Common myeloid progenitor, CD34-positive (primary cell): Measurements from ENCODE around the gene STAM.

Source experiments
- CTCF ChIA-PET: fragments of 350-600 bp; sonication (Branson Sonifier 250); formaldehyde crosslinking; loops from one replicate; lab custom pipeline; 2021; ENCODE audit warnings: antibody characterized with exemption; lab: Charles Lee
- POLR2A ChIA-PET: fragments of 350-600 bp; sonication (Branson Sonifier 250); formaldehyde crosslinking; loops from one replicate; lab custom pipeline; 2021; ENCODE audit warnings: antibody characterized with exemption; lab: Charles Lee
- DNase-seq, 3 donors: peaks; one replicate each; pipeline versions ENCODE4 v3.0.0 to v3.0.0-alpha.2; 2013
- H3K27ac ChIP-seq, 2 experiments: 1 replicate in 1 of 2; 2 replicates in 1 of 2; pipeline ENCODE4 v1.7.0; 2013; ENCODE audit warnings: inconsistent platforms in 2 of 2, low read length in 2 of 2, mild to moderate bottlenecking in 2 of 2, low read depth in 1 of 2, moderate library complexity in 1 of 2; ENCODE audit not compliant: severe bottlenecking in 2 of 2, insufficient read depth in 1 of 2, poor library complexity in 1 of 2
- H3K27me3 ChIP-seq, 5 experiments: replicated peaks in 2 of 5; 1 replicate in 3 of 5; 2 replicates in 2 of 5; pipeline versions ENCODE4 v1.6.1 to v1.7.0; 2013; ENCODE audit warnings: low read length in 4 of 5, mild to moderate bottlenecking in 2 of 5, moderate library complexity in 2 of 5, inconsistent platforms in 1 of 5; ENCODE audit not compliant: insufficient read depth in 5 of 5, control insufficient read depth in 4 of 5
- H3K36me3 ChIP-seq, 4 experiments: 1 replicate in 2 of 4; 2 replicates in 2 of 4; pipeline versions ENCODE4 v1.6.1 to v1.7.0; 2013; ENCODE audit warnings: low read length in 3 of 4, control low read depth in 1 of 4, mild to moderate bottlenecking in 1 of 4; ENCODE audit not compliant: control insufficient read depth in 4 of 4, insufficient read depth in 4 of 4
- H3K4me1 ChIP-seq, 4 experiments: 1 replicate in 3 of 4; 2 replicates in 1 of 4; pipeline versions ENCODE4 v1.6.1 to v1.7.1; 2013; ENCODE audit warnings: low read length in 3 of 4, mild to moderate bottlenecking in 3 of 4, control low read depth in 1 of 4, inconsistent platforms in 1 of 4, moderate library complexity in 1 of 4; ENCODE audit not compliant: control insufficient read depth in 4 of 4, insufficient read depth in 4 of 4; ENCODE audit errors: control extremely low read depth in 1 of 4
- H3K4me3 ChIP-seq, 7 experiments: 1 replicate in 4 of 7; 2 replicates in 3 of 7; pipeline versions ENCODE4 v1.5.1 to v1.7.0; 2013; ENCODE audit warnings: mild to moderate bottlenecking in 7 of 7, low read length in 6 of 7, moderate library complexity in 6 of 7, inconsistent platforms in 2 of 7, low read depth in 2 of 7, control low read depth in 1 of 7; ENCODE audit not compliant: insufficient read depth in 4 of 7, control insufficient read depth in 1 of 7; ENCODE audit errors: extremely low read depth in 1 of 7
- H3K9me3 ChIP-seq, 5 experiments: 1 replicate in 4 of 5; 2 replicates in 1 of 5; pipeline versions ENCODE4 v1.6.1 to v1.7.1; 2013; ENCODE audit warnings: low read length in 4 of 5, mild to moderate bottlenecking in 2 of 5, inconsistent platforms in 1 of 5, low read depth in 1 of 5, moderate library complexity in 1 of 5; ENCODE audit not compliant: control insufficient read depth in 4 of 5, insufficient read depth in 2 of 5; ENCODE audit errors: control extremely low read depth in 1 of 5
- WGBS: methylation state at CpG from one replicate; pipeline ENCODE4 v1.1.5; 2013; ENCODE audit not compliant: insufficient coverage; 5-methylcytosine and 5-hydroxymethylcytosine counted together

The STAM gene

GRCh38 chr10:17698696-17699095 is 54.7 kb downstream of the STAM start:
- 100% methylated on average over 1 of the region's 4 CpGs for WGBS
- ChIA-PET POLR2A (no interaction called here), CTCF (interaction anchor here (0.6 to 2.2 kb wide), 9 partner anchors 9 to 348 kb away, joined by 3 to 9 read pairs (median 4); no protein-coding TSS in a partner anchor)
- Histone ChIP-seq H3K36me3 (peaks cover 20 to 56% (median 43%) of the 10 kb centered on the region in 4 experiments), H3K9me3 (no peaks in the 10 kb centered on the region), H3K4me1 (no peaks in the 10 kb centered on the region), H3K27ac (no peak overlapping the region), H3K27me3 (no peaks in the 10 kb centered on the region), H3K4me3 (no peak overlapping the region)
- no peak for DNase-seq

- CTCF ChIA-PET: no interaction called here
- Histone ChIP-seq H3K27me3 (no peaks in the 10 kb centered on the region), H3K4me1 (no peaks in the 10 kb centered on the region), H3K36me3 (peaks cover 19 to 54% (median 36%) of the 10 kb centered on the region in 4 experiments), H3K27ac (no peak overlapping the region), H3K9me3 (no peaks in the 10 kb centered on the region), H3K4me3 (no peak overlapping the region)
- no peak for DNase-seq
- whole genome bisulfite sequencing: no CpG with 5 or more reads among the region's 3 CpGs
- POLR2A ChIA-PET: no interaction called here
Observed at GRCh38 chr10:17701301-17701700, 57.4 kb downstream of the STAM start.

- Histone ChIP-seq H3K27ac (no peak overlapping the region), H3K27me3 (no peaks in the 10 kb centered on the region), H3K9me3 (no peaks in the 10 kb centered on the region), H3K4me1 (no peaks in the 10 kb centered on the region), H3K4me3 (no peak overlapping the region), H3K36me3 (peaks cover 23 to 49% (median 34%) of the 10 kb centered on the region in 4 experiments)
- WGBS: 100% methylated on average over 3 of the region's 3 CpGs
- ChIA-PET CTCF (interaction anchor here (0.9 to 1.4 kb wide), 3 partner anchors 10 to 28 kb away, joined by 3 to 4 read pairs (median 3); no protein-coding TSS in a partner anchor), POLR2A (no interaction called here)
- DNase-seq: no peak
Observed at GRCh38 chr10:17703706-17704105, 59.8 kb downstream of the STAM start.

GRCh38 chr10:17708821-17709220 is 64.9 kb downstream of the STAM start:
- ChIA-PET CTCF (interaction anchor here (1.5 kb wide), 1 partner anchor 46 kb away, joined by 3 read pairs; no protein-coding TSS in a partner anchor), POLR2A (no interaction called here)
- no CpG with 5 or more reads among the region's 10 CpGs for WGBS

GRCh38 chr10:17709492-17709891 is 65.5 kb downstream of the STAM start:
- no peak overlapping the region for H3K4me3 ChIP-seq
- H3K36me3 ChIP-seq: peaks cover 29 to 78% (median 53%) of the 10 kb centered on the region in 4 experiments
- H3K4me1 ChIP-seq: no peaks in the 10 kb centered on the region
- ChIA-PET POLR2A (no interaction called here), CTCF (interaction anchor here (1.0 to 2.9 kb wide), 3 partner anchors 28 to 62 kb away, joined by 3 to 11 read pairs (median 3); no protein-coding TSS in a partner anchor)
- no peaks in the 10 kb centered on the region for H3K27me3 ChIP-seq
- no peak for DNase-seq
- H3K27ac ChIP-seq: peak overlapping the region in 1 of 2 experiments; percentile 36
- WGBS: 97% methylated on average over 5 of the region's 5 CpGs
- no peaks in the 10 kb centered on the region for H3K9me3 ChIP-seq

More at GRCh38 chr10:17708821-17709220, 64.9 kb downstream of the STAM start:
- H3K4me1 ChIP-seq: no peaks in the 10 kb centered on the region
- H3K9me3 ChIP-seq: no peaks in the 10 kb centered on the region
- H3K36me3 ChIP-seq: peaks cover 31 to 77% (median 52%) of the 10 kb centered on the region in 4 experiments
- H3K4me3 ChIP-seq: no peak overlapping the region
- DNase-seq: no peak
- H3K27me3 ChIP-seq: no peaks in the 10 kb centered on the region
- no peak overlapping the region for H3K27ac ChIP-seq

GRCh38 chr10:17710181-17710580 is 66.2 kb downstream of the STAM start:
- Histone ChIP-seq H3K36me3 (peaks cover 28 to 81% (median 56%) of the 10 kb centered on the region in 4 experiments), H3K27ac (no peak overlapping the region), H3K9me3 (no peaks in the 10 kb centered on the region), H3K4me1 (no peaks in the 10 kb centered on the region), H3K27me3 (no peaks in the 10 kb centered on the region), H3K4me3 (no peak overlapping the region)
- ChIA-PET POLR2A (no interaction called here), CTCF (interaction anchor here (1.0 to 2.9 kb wide), 3 partner anchors 27 to 163 kb away, joined by 3 to 11 read pairs (median 5); no protein-coding TSS in a partner anchor)
- no peak for DNase-seq
- 96% methylated on average over 4 of the region's 4 CpGs for WGBS

GRCh38 chr10:17712053-17712452 is 68.1 kb downstream of the STAM start:
- H3K27ac ChIP-seq: no peak overlapping the region
- CTCF ChIA-PET: interaction anchor here (1.1 to 2.9 kb wide), 3 partner anchors 64 to 144 kb away, joined by 3 to 11 read pairs (median 4); partner anchors contain the start of gene STAM

More at GRCh38 chr10:17712053-17712452, 68.1 kb downstream of the STAM start:
- Histone ChIP-seq H3K27me3 (no peaks in the 10 kb centered on the region), H3K4me1 (no peaks in the 10 kb centered on the region), H3K36me3 (peaks cover 35 to 89% (median 55%) of the 10 kb centered on the region in 4 experiments), H3K9me3 (no peaks in the 10 kb centered on the region), H3K4me3 (no peak overlapping the region)
- no CpG with 5 or more reads among the region's 5 CpGs for WGBS
- DNase-seq: no peak
- POLR2A ChIA-PET: no interaction called here
